T-cell (primary cell): ENCODE data around the gene P2RY14. TPM values are rescaled to one million over a fixed set of nuclear protein-coding genes. Genes with fewer than 3 reads are reported as not detected.

Experiments
- ATAC-seq, 4 experiments: fragments of 200-7000 bp in 3 of 4; fragments of 150-1000 bp in 1 of 4; cut with Tn5 transposase; replicated peaks in 1 of 4; 1 replicate in 3 of 4; 2 replicates in 1 of 4; pipeline ENCODE4 v1.10.0; 2021; ENCODE audit warnings: moderate library complexity in 3 of 4, mild to moderate bottlenecking in 2 of 4, moderate number of reproducible peaks in 1 of 4
- CTCF ChIA-PET, 2 donors: fragments of 300-600 bp; sonication (Branson Sonifier 250); formaldehyde crosslinking; loops; one replicate each; lab custom pipeline; 2022; ENCODE audit warnings: antibody characterized with exemption in 2 of 2; lab: Charles Lee
- POLR2A ChIA-PET, 2 donors: fragments of 300-600 bp; sonication (Branson Sonifier 250); formaldehyde crosslinking; loops; one replicate each; lab custom pipeline; 2022; ENCODE audit warnings: antibody characterized with exemption in 2 of 2; lab: Charles Lee
- DNase-seq, 35 experiments: peaks; one replicate each; pipeline versions ENCODE4 v3.0.0 to v3.0.0-alpha.2; 2013 to 2023
- H3K27ac ChIP-seq: one replicate; pipeline ENCODE4 v1.5.1; 2013; ENCODE audit warnings: low read length
- H3K27me3 ChIP-seq, 2 experiments: replicated peaks in 1 of 2; 1 replicate in 1 of 2; 2 replicates in 1 of 2; pipeline versions ENCODE4 v1.6.1 to v1.7.0; 2013; ENCODE audit warnings: low read length in 1 of 2, mixed read lengths in 1 of 2; ENCODE audit not compliant: control insufficient read depth in 2 of 2, insufficient read depth in 2 of 2; ENCODE audit errors: extremely low read depth in 1 of 2
- H3K36me3 ChIP-seq, 2 donors: 1 replicate in 1 of 2; 2 replicates in 1 of 2; pipeline versions ENCODE4 v1.6.1 to v1.7.0; 2013; ENCODE audit warnings: low read length in 1 of 2; ENCODE audit not compliant: control insufficient read depth in 2 of 2, insufficient read depth in 1 of 2; ENCODE audit errors: extremely low read depth in 1 of 2
- H3K4me1 ChIP-seq, 2 experiments: 1 replicate in 1 of 2; 2 replicates in 1 of 2; pipeline versions ENCODE4 v1.6.1 to v1.7.0; 2013; ENCODE audit warnings: low read length in 2 of 2, mixed read lengths in 1 of 2; ENCODE audit not compliant: insufficient read depth in 2 of 2, control insufficient read depth in 1 of 2; ENCODE audit errors: extremely low read depth in 1 of 2
- H3K4me3 ChIP-seq, 2 donors: 1 replicate in 1 of 2; 2 replicates in 1 of 2; pipeline versions ENCODE4 v1.5.1 to v1.7.0; 2013; ENCODE audit warnings: mild to moderate bottlenecking in 2 of 2, low read length in 1 of 2, moderate library complexity in 1 of 2; ENCODE audit not compliant: control insufficient read depth in 1 of 2; ENCODE audit errors: extremely low read depth in 1 of 2
- H3K9me3 ChIP-seq: 2 replicates; pipeline ENCODE4 v1.7.0; 2013
- H3K27ac Mint-ChIP-seq, 2 donors: one replicate each; pipeline ENCODE4 v1.8.0; 2020 to 2021; ENCODE audit warnings: mild to moderate bottlenecking in 2 of 2, mixed read lengths in 2 of 2
- H3K27me3 Mint-ChIP-seq, 2 donors: one replicate each; pipeline ENCODE4 v1.8.0; 2021 to 2022; ENCODE audit warnings: mixed read lengths in 2 of 2
- H3K36me3 Mint-ChIP-seq: one replicate; pipeline ENCODE4 v1.8.0; 2021; ENCODE audit warnings: mixed read lengths
- H3K4me1 Mint-ChIP-seq, 3 donors: one replicate each; pipeline ENCODE4 v1.8.0; 2020 to 2022; ENCODE audit warnings: mixed read lengths in 3 of 3, mild to moderate bottlenecking in 1 of 3
- H3K4me3 Mint-ChIP-seq, 3 donors: one replicate each; pipeline ENCODE4 v1.8.0; 2020 to 2022; ENCODE audit warnings: mild to moderate bottlenecking in 3 of 3, mixed read lengths in 3 of 3, moderate library complexity in 3 of 3
- H3K9me3 Mint-ChIP-seq, 3 donors: one replicate each; pipeline ENCODE4 v1.8.0; 2020 to 2022; ENCODE audit warnings: mixed read lengths in 3 of 3
- WGBS: methylation state at CpG from one replicate; pipeline ENCODE4 v1.1.5; 2013; ENCODE audit warnings: missing lambda C conversion rate; ENCODE audit not compliant: insufficient coverage; 5-methylcytosine and 5-hydroxymethylcytosine counted together
- total RNA-seq, 35 experiments: library from RNA in 6 of 35; stranded (reverse) in 6 of 35; fragments of 120-200 nt in 1 of 35; gene quantifications; one replicate each; pipeline versions ENCODE4 v1.2.1 to v1.2.4 and lab custom pipeline; 2013 to 2026

Gene P2RY14
- total RNA-seq, 5 donors from 2014 or later (not counting 1 experiment from before 2014, with no cell fraction given): 0.30 to 0.73 (median 0.58) TPM

DNA sequence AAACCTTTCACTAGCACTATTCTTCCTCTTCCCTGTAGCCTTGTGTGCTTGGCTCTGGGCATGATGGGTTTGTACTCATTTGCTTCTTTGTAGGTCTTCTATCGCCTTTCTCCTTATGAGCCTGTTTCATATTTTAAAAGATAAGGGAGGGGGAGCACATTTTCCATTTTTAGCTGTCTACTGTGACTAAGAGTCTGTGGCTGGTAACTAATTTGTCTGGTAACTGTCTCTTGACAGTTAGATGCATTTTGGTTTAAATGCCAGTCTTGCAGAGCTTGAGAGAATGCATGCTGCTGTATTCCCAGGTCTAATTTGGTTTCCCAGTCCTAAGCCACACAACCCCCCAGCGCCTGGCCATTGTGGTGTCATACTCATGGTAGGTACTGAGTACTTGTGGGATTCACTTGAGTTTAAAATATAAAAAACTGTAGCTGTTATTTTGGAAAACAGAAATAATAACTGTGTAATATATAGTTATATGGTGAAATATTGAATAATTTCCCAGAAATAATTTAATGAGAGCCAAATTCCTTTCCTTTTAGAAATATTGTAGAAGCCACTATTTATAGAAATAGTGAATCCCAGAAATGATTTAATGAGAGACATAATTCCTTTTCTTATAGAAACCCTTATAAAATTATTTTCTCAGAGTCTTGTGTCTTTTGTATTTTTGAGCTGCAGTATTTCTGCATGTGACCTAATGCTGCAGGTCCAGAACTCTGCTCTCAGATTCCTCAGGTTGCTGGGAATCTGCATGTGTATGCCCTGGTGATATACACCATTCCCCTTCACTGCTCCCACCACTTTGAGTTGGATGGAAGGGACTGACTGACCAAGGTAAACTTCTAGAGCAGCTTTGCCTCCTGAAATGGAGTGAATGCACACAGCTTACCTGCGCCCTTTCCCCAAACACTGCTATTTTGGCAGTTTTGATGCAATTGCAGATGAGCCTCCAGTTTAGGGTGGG lies 61.4 kb downstream of the P2RY14 start:
- ChIA-PET POLR2A (no interaction called here), CTCF (interaction anchor here (0.9 to 1.1 kb wide), 3 partner anchors 14 to 71 kb away, joined by 3 read pairs; no protein-coding TSS in a partner anchor)
- Histone ChIP-seq H3K4me3 (no peak overlapping the region), H3K36me3 (no peaks in the 10 kb centered on the region), H3K27me3 (no peaks in the 10 kb centered on the region), H3K9me3 (no peaks in the 10 kb centered on the region), H3K4me1 (no peaks in the 10 kb centered on the region), H3K27ac (no peak overlapping the region)
- H3K36me3 Mint-ChIP-seq: peaks cover 6% of the 10 kb centered on the region
- DNase-seq (no peak), ATAC-seq (no peak)
- H3K27ac Mint-ChIP-seq: no peak overlapping the region
- no peaks in the 10 kb centered on the region for H3K27me3 Mint-ChIP-seq
- H3K4me1 Mint-ChIP-seq: no peaks in the 10 kb centered on the region
- peaks cover 0 to 11% (median 5%) of the 10 kb centered on the region in 3 donors for H3K9me3 Mint-ChIP-seq
- WGBS: 100% methylated on average over 1 of the region's 3 CpGs
- no peak overlapping the region for H3K4me3 Mint-ChIP-seq

GRCh38 chr3:151214459-151214858 lies 63.9 kb downstream of the P2RY14 start:
- ATAC-seq (no peak), DNase-seq (no peak)
- Histone ChIP-seq H3K27me3 (no peaks in the 10 kb centered on the region), H3K4me3 (no peak overlapping the region), H3K9me3 (no peaks in the 10 kb centered on the region), H3K4me1 (peaks cover 9 to 14% of the 10 kb centered on the region in 2 experiments), H3K36me3 (no peaks in the 10 kb centered on the region), H3K27ac (no peak overlapping the region)
- WGBS: no CpG with 5 or more reads among the region's 1 CpG
- Mint-ChIP-seq H3K4me1 (peaks cover 18 to 20% (median 19%) of the 10 kb centered on the region in 3 donors), H3K4me3 (no peak overlapping the region), H3K9me3 (no peaks in the 10 kb centered on the region), H3K27ac (no peak overlapping the region), H3K27me3 (no peaks in the 10 kb centered on the region), H3K36me3 (no peaks in the 10 kb centered on the region)
- ChIA-PET POLR2A (interaction anchor here in 1 of 2 donors (0.6 to 0.8 kb wide), 3 partner anchors 9 to 1358 kb away, joined by 3 read pairs; no protein-coding TSS in a partner anchor), CTCF (interaction anchor here (0.6 to 1.0 kb wide), 8 partner anchors 7 to 774 kb away, joined by 3 to 5 read pairs (median 3); no protein-coding TSS in a partner anchor)

DNA sequence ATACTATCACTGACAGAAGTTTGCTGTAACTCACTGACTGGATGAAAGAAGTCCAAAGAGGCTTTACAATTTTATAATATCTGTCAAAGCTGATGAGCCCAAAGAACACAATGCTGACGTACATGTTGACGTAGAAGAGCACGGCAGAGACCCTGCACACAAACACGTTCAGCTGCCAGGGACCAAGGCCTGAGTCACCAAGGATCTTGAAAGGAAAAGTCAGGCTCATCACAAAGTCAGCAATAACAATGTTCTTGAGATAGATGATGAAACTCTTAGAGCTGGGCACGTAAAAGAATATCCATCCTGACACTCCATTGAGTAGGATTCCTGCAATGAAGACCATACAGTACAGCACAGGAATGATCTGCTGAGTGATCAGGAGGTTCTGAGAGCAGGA lies 64.5 kb downstream of the P2RY14 start:
- Mint-ChIP-seq H3K4me1 (peaks cover 24% of the 10 kb centered on the region in 3 donors), H3K4me3 (no peak overlapping the region), H3K27me3 (no peaks in the 10 kb centered on the region), H3K27ac (no peak overlapping the region), H3K36me3 (no peaks in the 10 kb centered on the region), H3K9me3 (no peaks in the 10 kb centered on the region)
- DNase-seq: no peak
- Histone ChIP-seq H3K36me3 (no peaks in the 10 kb centered on the region), H3K27ac (no peak overlapping the region), H3K9me3 (no peaks in the 10 kb centered on the region), H3K4me1 (peaks cover 9 to 20% of the 10 kb centered on the region in 2 experiments), H3K27me3 (no peaks in the 10 kb centered on the region), H3K4me3 (no peak overlapping the region)
- 100% methylated on average over 4 of the region's 5 CpGs for WGBS
- ChIA-PET POLR2A (no interaction called here), CTCF (interaction anchor here in 1 of 2 donors (0.7 kb wide), 1 partner anchor 15 kb away, joined by 4 read pairs; no protein-coding TSS in a partner anchor)
- ATAC-seq: no peak

DNA sequence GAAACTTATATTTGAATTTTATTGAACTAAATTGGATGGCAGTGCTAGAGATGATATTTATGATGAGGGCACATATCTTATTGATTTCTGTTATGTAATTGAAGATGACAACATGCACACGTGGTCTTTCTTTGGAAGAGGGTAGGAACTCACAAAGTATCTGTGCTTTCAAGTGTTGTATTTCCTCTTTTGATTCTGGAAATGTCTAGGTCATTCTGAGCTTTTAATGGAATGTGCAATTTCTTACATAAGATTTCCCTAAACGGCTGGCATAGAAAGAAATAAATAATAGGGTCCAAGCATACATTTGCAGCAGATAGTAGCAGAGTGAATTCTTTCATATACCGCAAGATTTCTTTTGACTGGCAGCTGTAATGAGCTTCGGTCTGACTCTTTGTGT lies 65.2 kb downstream of the P2RY14 start:
- Mint-ChIP-seq H3K9me3 (no peaks in the 10 kb centered on the region), H3K27me3 (no peaks in the 10 kb centered on the region), H3K27ac (no peak overlapping the region), H3K36me3 (no peaks in the 10 kb centered on the region), H3K4me3 (no peak overlapping the region), H3K4me1 (peaks cover 30 to 31% (median 31%) of the 10 kb centered on the region in 3 donors)
- H3K36me3 ChIP-seq: no peaks in the 10 kb centered on the region
- ATAC-seq (no peak), DNase-seq (no peak)
- no peaks in the 10 kb centered on the region for H3K27me3 ChIP-seq
- no peaks in the 10 kb centered on the region for H3K9me3 ChIP-seq
- WGBS: 86% methylated on average over 4 of the region's 4 CpGs
- peaks cover 12 to 25% of the 10 kb centered on the region in 2 experiments for H3K4me1 ChIP-seq
- ChIA-PET POLR2A (no interaction called here), CTCF (no interaction called here)
- no peak overlapping the region for H3K4me3 ChIP-seq
- no peak overlapping the region for H3K27ac ChIP-seq

DNA sequence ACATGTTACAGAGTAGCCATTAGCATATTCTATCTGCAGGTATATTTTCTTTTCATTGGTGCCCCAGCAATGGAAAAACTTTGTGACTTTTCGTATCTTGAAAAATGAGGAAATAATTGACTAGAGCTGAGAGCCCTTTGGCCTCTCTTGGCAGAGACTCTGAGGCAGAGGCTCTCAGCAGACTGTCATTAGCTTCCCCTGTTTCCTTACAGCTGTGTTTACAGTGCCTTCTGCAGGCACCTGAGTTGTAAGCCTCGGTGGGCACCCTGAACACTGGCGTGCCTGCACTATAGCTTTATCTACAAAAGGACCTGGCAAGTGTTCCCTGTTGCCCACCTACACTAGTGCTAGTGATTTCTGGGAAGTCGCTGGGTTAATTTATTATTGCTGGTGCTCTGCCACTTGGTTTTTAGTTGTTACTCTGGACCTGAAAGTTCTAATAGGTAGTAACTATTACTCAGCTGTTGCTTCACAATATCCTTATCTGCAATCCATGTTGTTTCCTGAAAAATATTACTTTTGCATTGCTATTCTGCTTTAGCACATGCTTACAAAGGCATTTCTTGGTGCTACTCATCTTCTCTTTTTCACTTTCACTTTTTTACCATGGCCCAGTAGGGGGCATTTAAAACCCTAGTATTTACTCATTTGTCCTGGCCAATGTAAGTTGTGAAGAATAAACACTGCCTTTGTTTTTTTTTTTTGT lies 67.5 kb downstream of the P2RY14 start:
- Mint-ChIP-seq H3K27me3 (no peaks in the 10 kb centered on the region), H3K27ac (peak overlapping the region; percentile 83 to 84), H3K4me1 (peaks cover 49 to 52% (median 50%) of the 10 kb centered on the region in 3 donors), H3K9me3 (no peaks in the 10 kb centered on the region), H3K36me3 (no peaks in the 10 kb centered on the region), H3K4me3 (peak overlapping the region in 1 of 3 donors; percentile 40)
- CTCF ChIA-PET: interaction anchor here (0.6 to 1.8 kb wide), 10 partner anchors 13 to 946 kb away, joined by 3 to 7 read pairs (median 4); no protein-coding TSS in a partner anchor
- Histone ChIP-seq H3K36me3 (no peaks in the 10 kb centered on the region), H3K9me3 (no peaks in the 10 kb centered on the region), H3K4me1 (peaks cover 19 to 41% of the 10 kb centered on the region in 2 experiments), H3K4me3 (no peak overlapping the region), H3K27me3 (no peaks in the 10 kb centered on the region), H3K27ac (no peak overlapping the region)
- POLR2A ChIA-PET: interaction anchor here in 1 of 2 donors (0.6 kb wide), 1 partner anchor 51 kb away, joined by 3 read pairs; no protein-coding TSS in a partner anchor
- peak; percentile 63 to 73 (median 65) for ATAC-seq
- 44% methylated on average over 2 of the region's 4 CpGs for WGBS
- DNase-seq: peak in 1 of 35 experiments; percentile 23

DNA sequence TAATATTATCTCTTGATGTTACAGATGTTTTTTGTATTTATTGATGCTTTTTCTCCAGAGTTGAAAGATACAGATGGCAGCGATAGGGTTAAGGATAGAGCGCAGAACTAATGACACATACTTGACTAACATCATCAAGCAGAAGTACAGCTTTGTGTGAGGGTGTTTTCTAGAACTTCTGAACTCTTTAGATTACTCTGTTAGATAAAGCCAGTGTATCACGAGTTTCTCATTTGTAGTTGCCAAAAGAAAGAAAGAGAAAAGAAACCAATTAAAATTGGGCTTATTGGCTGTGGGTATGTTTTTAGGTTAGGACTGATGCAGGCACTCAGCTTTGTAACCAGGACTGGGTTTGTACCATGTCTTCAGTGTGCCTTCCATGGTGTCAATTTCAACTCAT lies 68.7 kb downstream of the P2RY14 start:
- Histone ChIP-seq H3K36me3 (no peaks in the 10 kb centered on the region), H3K4me1 (peaks cover 24 to 52% of the 10 kb centered on the region in 2 experiments), H3K27ac (peak overlapping the region; percentile 34), H3K27me3 (no peaks in the 10 kb centered on the region), H3K4me3 (no peak overlapping the region), H3K9me3 (no peaks in the 10 kb centered on the region)
- peak overlapping the region; percentile 78 to 83 for H3K27ac Mint-ChIP-seq
- no peaks in the 10 kb centered on the region for H3K36me3 Mint-ChIP-seq
- POLR2A ChIA-PET: no interaction called here
- WGBS: 17% methylated on average over 1 of the region's 3 CpGs
- H3K4me3 Mint-ChIP-seq: peak overlapping the region in 1 of 3 donors; percentile 10
- DNase-seq (no peak), ATAC-seq (peak; percentile 66 to 73 (median 69))
- no peaks in the 10 kb centered on the region for H3K9me3 Mint-ChIP-seq
- CTCF ChIA-PET: interaction anchor here in 1 of 2 donors (0.6 to 2.7 kb wide), 3 partner anchors 10 to 19 kb away, joined by 3 to 14 read pairs (median 3); no protein-coding TSS in a partner anchor
- no peaks in the 10 kb centered on the region for H3K27me3 Mint-ChIP-seq
- H3K4me1 Mint-ChIP-seq: peaks cover 61 to 63% (median 62%) of the 10 kb centered on the region in 3 donors
